ENCODE measurements around the gene LEF1.
"Not testable (repeated sequence)": the region's sequence is repeated elsewhere in the genome, so short reads cannot be mapped to it uniquely, and the experiment has no call there.

LEF1 gene

GRCh38 chr4:108029016-108029720 is 139.6 kb downstream of the LEF1 start:
- DNase-seq: no peak

GRCh38 chr4:108024878-108025165 is 143.9 kb downstream of the LEF1 start:
- no peak for DNase-seq

GRCh38 chr4:108024085-108024877 is 144.5 kb downstream of the LEF1 start:
- DNase-seq: no peak

GRCh38 chr4:108018884-108019187 is 149.9 kb downstream of the LEF1 start:
- DNase-seq: no peak

GRCh38 chr4:108018040-108018883 is 150.5 kb downstream of the LEF1 start:
- DNase-seq: peak; percentile 84 to 91

- DNase-seq: no peak
Observed at GRCh38 chr4:108013955-108014354, 154.8 kb downstream of the LEF1 start.

GRCh38 chr4:108013327-108013726 is 155.4 kb downstream of the LEF1 start:
- DNase-seq: no peak

- not testable (repeated sequence) for DNase-seq
Observed at GRCh38 chr4:108012382-108012781, 156.3 kb downstream of the LEF1 start.

GRCh38 chr4:108010167-108010566 is 158.6 kb downstream of the LEF1 start:
- no peak for DNase-seq

- DNase-seq: no peak
Observed at GRCh38 chr4:108008721-108009120, 160.0 kb downstream of the LEF1 start.

GRCh38 chr4:108007984-108008383 is 160.7 kb downstream of the LEF1 start:
- DNase-seq: no peak

- DNase-seq: no peak
Observed at GRCh38 chr4:108006361-108006760, 162.4 kb downstream of the LEF1 start.

GRCh38 chr4:108005807-108006206 is 162.9 kb downstream of the LEF1 start:
- no peak for DNase-seq

GRCh38 chr4:108004646-108005045 is 164.1 kb downstream of the LEF1 start:
- DNase-seq: no peak

- no peak for DNase-seq
Observed at GRCh38 chr4:108003982-108004515, 164.7 kb downstream of the LEF1 start.

- DNase-seq: no peak
Observed at GRCh38 chr4:108001540-108002135, 167.1 kb downstream of the LEF1 start.

GRCh38 chr4:107999932-108000539 is 168.7 kb downstream of the LEF1 start:
- no peak for DNase-seq

GRCh38 chr4:107997794-107998193 is 170.9 kb downstream of the LEF1 start:
- no peak for DNase-seq

All from stimulated activated CD4-positive, alpha-beta T cell treated with anti-CD3 and anti-CD28 coated beads, Interleukin-2, amount 100 ng/mL, for 48 hours (primary cell).